SK-N-SH (cell line): ENCODE measurements around the gene GPRC5B. TPM values are rescaled to one million over a fixed set of nuclear protein-coding genes. Genes with fewer than 3 reads are reported as not detected.

Experiments used
- CTCF ChIA-PET: fragments of 300-600, 350-600 bp; formaldehyde crosslinking; extraction: SDS; loops from one replicate; lab custom pipeline; 2021; lab: Yijun Ruan, JAX
- POLR2A ChIA-PET: fragments of 350-600 bp; sonication (Branson Sonifier 250); formaldehyde crosslinking; extraction: SDS; loops from one replicate; lab custom pipeline; 2020; ENCODE audit warnings: antibody characterized with exemption, inconsistent platforms; lab: Yijun Ruan, JAX
- DNase-seq: peaks from one replicate; pipeline ENCODE4 v3.0.0; 2012
- H2AFZ ChIP-seq: fragments of 200-600 bp; sonication (generic); 2 replicates; pipeline ENCODE4 v1.8.1; 2016; ENCODE audit warnings: antibody characterized with exemption, mild to moderate bottlenecking, low read depth
- H3F3A ChIP-seq: fragments of 200-600 bp; sonication (generic); replicated peaks from 2 replicates; pipeline ENCODE3; 2016; ENCODE audit warnings: antibody characterized with exemption, mild to moderate bottlenecking; ENCODE audit not compliant: insufficient read depth
- H3K27ac ChIP-seq, 2 experiments: fragments of 200-500 bp in 1 of 2; fragments of 200-600 bp in 1 of 2; sonication (Bioruptor generic) in 1 of 2; sonication (generic), shearing (Covaris generic) in 1 of 2; 2 replicates each; pipeline versions ENCODE4 v1.5.1 to v1.6.1; 2014 to 2016; ENCODE audit warnings: low read depth in 2 of 2, inconsistent platforms in 1 of 2, low read length in 1 of 2, mild to moderate bottlenecking in 1 of 2, mixed read lengths in 1 of 2
- H3K27me3 ChIP-seq: fragments of 200-600 bp; sonication (generic), shearing (Covaris generic); 2 replicates; pipeline ENCODE4 v1.6.1; 2016; ENCODE audit warnings: mixed run types; ENCODE audit not compliant: insufficient read depth
- H3K36me3 ChIP-seq, 2 experiments: fragments of 200-500 bp in 1 of 2; fragments of 200-600 bp in 1 of 2; sonication (Bioruptor generic) in 1 of 2; sonication (generic) in 1 of 2; replicated peaks in 1 of 2; 2 replicates each; pipeline versions ENCODE3 to v1.5.1; 2014 to 2016; ENCODE audit warnings: low read length in 1 of 2, mild to moderate bottlenecking in 1 of 2; ENCODE audit not compliant: insufficient read depth in 2 of 2, control insufficient read depth in 1 of 2
- H3K4me1 ChIP-seq, 2 experiments: fragments of 200-500 bp in 1 of 2; fragments of 200-600 bp in 1 of 2; sonication (Bioruptor generic) in 1 of 2; sonication (generic), shearing (Covaris generic) in 1 of 2; 2 replicates each; pipeline versions ENCODE4 v1.5.1 to v1.6.1; 2014 to 2016; ENCODE audit warnings: low read depth in 1 of 2, low read length in 1 of 2, mixed run types in 1 of 2; ENCODE audit not compliant: insufficient read depth in 2 of 2, control insufficient read depth in 1 of 2
- H3K4me2 ChIP-seq: fragments of 200-600 bp; sonication (generic), shearing (Covaris generic); 2 replicates; pipeline ENCODE4 v1.6.1; 2017; ENCODE audit warnings: mixed run types
- H3K4me3 ChIP-seq, 2 experiments: fragments of 200-500 bp in 1 of 2; fragments of 200-600 bp in 1 of 2; sonication (Bioruptor generic) in 1 of 2; sonication (generic), shearing (Covaris generic) in 1 of 2; 2 replicates each; pipeline versions ENCODE4 v1.5.1 to v1.8.1; 2014 to 2016; ENCODE audit warnings: low read depth in 2 of 2, inconsistent platforms in 1 of 2, low read length in 1 of 2, mild to moderate bottlenecking in 1 of 2, mixed read lengths in 1 of 2, moderate library complexity in 1 of 2
- H3K79me2 ChIP-seq: fragments of 200-600 bp; sonication (generic); 2 replicates; pipeline ENCODE4 v1.8.1; 2017; ENCODE audit warnings: mild to moderate bottlenecking; ENCODE audit not compliant: insufficient read depth
- H3K9ac ChIP-seq: fragments of 200-600 bp; sonication (generic); 2 replicates; pipeline ENCODE4 v1.6.1; 2017; ENCODE audit warnings: mixed run types
- H3K9me2 ChIP-seq: fragments of 200-600 bp; sonication (generic); 2 replicates; pipeline ENCODE4 v1.6.1; 2017; ENCODE audit warnings: mixed run types
- H3K9me3 ChIP-seq: fragments of 200-600 bp; sonication (generic); 2 replicates; pipeline ENCODE4 v1.6.1; 2017; ENCODE audit warnings: mixed run types, mild to moderate bottlenecking, moderate library complexity
- H4K20me1 ChIP-seq: fragments of 200-600 bp; sonication (generic); 2 replicates; pipeline ENCODE4 v1.6.1; 2017; ENCODE audit warnings: mild to moderate bottlenecking, mixed run types; ENCODE audit not compliant: insufficient read depth
- CTCF ChIP-seq: fragments of 200-600 bp; sonication (generic); IDR thresholded peaks from 2 replicates; pipeline ENCODE4 v1.6.1; 2017; ENCODE audit warnings: antibody characterized with exemption, mild to moderate bottlenecking, moderate library complexity
- EZH2phosphoT487 ChIP-seq: fragments of 200-600 bp; sonication (generic); IDR thresholded peaks from 2 replicates; pipeline ENCODE4 v1.6.1; 2017; ENCODE audit warnings: low read depth, mixed run types, mild to moderate bottlenecking, antibody characterized with exemption, moderate library complexity, borderline replicate concordance
- JUND ChIP-seq: IDR thresholded peaks from 2 replicates; pipeline ENCODE4 v1.4.0; 2012
- MXI1 ChIP-seq: IDR thresholded peaks from 2 replicates; pipeline ENCODE4 v1.6.1; 2012; ENCODE audit warnings: mild to moderate bottlenecking, low read depth, low read length, improper control_type of control experiment
- NFIC ChIP-seq: IDR thresholded peaks from 2 replicates; pipeline ENCODE4 v1.4.0; 2012; ENCODE audit warnings: borderline replicate concordance
- NRF1 ChIP-seq: IDR thresholded peaks from 2 replicates; pipeline ENCODE4 v1.6.1; 2012; ENCODE audit warnings: low read depth, mild to moderate bottlenecking, low read length
- PBX3 ChIP-seq: IDR thresholded peaks from 2 replicates; pipeline ENCODE4; 2012
- POLR2AphosphoS5 ChIP-seq: IDR thresholded peaks from 2 replicates; pipeline ENCODE4 v1.6.1; 2012; ENCODE audit warnings: low read depth, low read length
- RAD21 ChIP-seq: IDR thresholded peaks from 2 replicates; pipeline ENCODE4 v1.6.1; 2012; ENCODE audit warnings: mild to moderate bottlenecking, low read length
- RCOR1 ChIP-seq: fragments of 150-350 bp; IDR thresholded peaks from 2 replicates; pipeline ENCODE4 v1.6.1; 2017; ENCODE audit warnings: antibody characterized with exemption, low read length
- SIN3A ChIP-seq: IDR thresholded peaks from 2 replicates; pipeline ENCODE4 v1.6.1; 2012; ENCODE audit warnings: low read depth, mild to moderate bottlenecking, low read length, moderate library complexity, borderline replicate concordance
- SMC3 ChIP-seq: IDR thresholded peaks from 2 replicates; pipeline ENCODE4 v1.6.1; 2012; ENCODE audit warnings: low read depth, low read length, improper control_type of control experiment
- TEAD4 ChIP-seq: IDR thresholded peaks from 2 replicates; pipeline ENCODE4 v1.4.0; 2012; ENCODE audit warnings: mild to moderate bottlenecking, borderline replicate concordance; ENCODE audit not compliant: insufficient read depth
- YY1 ChIP-seq: IDR thresholded peaks from 2 replicates; pipeline ENCODE4 v1.4.0; 2012; ENCODE audit warnings: low read depth, mild to moderate bottlenecking
- WGBS: methylation state at CpG from one replicate; pipeline ENCODE4 v1.1.6; 2017; ENCODE audit warnings: low lambda C conversion rate; 5-methylcytosine and 5-hydroxymethylcytosine counted together
- polyA plus RNA-seq, 3 experiments: library from polyadenylated mRNA; depleted of rRNA; stranded (reverse); fragments of >200 nt; gene quantifications; 2 replicates each; pipeline ENCODE4 v1.2.3, GENCODE V29; 2012
- TF ChIP-seq, protein P1 (sequence below): fragments of 150-350 bp; IDR thresholded peaks from 2 replicates; pipeline ENCODE4 v1.6.1; 2017; ENCODE audit warnings: antibody characterized with exemption, low read length, low read depth, borderline replicate concordance
- TF ChIP-seq, protein P2 (sequence below): IDR thresholded peaks from 2 replicates; pipeline ENCODE4 v1.4.0; 2012; ENCODE audit warnings: low read depth

The GPRC5B gene
- polyA plus RNA-seq, 1 of the 3 experiments (the other 2 are of a cell fraction), result 1.1 TPM

DNA sequence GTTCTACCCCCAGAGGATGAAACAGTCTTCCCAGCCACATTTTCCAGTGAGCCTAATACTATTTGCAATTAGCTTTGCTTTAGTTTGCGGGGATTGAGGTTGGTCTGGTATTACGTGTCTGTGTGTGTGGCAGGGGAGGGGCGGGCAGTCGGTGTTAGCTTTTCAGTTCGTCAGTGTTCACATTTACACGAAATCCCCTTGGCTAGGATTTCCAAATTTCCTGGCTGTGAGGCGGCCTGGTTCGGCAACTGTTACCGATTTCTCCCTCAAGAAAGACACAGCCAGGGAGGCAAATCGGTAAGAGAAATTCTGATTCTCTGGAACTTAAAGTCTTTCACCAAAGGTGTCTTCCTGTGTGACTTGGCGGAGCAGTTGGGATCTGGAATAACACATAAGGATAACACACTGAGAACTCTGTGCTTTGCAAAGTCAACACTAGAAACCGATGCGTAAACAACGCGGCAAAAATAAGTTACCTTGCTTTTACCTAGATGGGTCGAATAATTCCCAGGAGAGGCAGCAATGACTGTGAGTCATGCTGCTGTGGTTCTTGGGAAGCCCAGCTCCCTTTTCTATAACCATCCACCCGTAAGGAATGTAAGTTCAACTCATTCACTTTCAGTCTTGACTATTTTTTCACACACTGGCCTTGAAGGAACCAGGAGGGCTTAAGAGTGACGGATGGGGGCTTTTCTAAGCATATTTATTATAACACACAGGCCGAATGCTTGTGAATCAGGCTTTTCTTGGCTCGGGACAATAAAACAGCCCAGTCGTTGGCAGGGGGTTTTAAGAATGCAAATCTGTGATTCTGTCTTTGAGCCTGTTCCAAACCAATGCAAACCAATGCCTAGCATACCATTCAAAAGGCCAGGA, 24.2 kb downstream of the GPRC5B start (continued):
- no peak for TF ChIP-seq POLR2AphosphoS5

GRCh38 chr16:19859603-19860002, 25.0 kb downstream of the GPRC5B start:
- CTCF ChIA-PET, result no interaction called here

GRCh38 chr16:19859166-19859565, 25.5 kb downstream of the GPRC5B start:
- WGBS, result 93% methylated on average over 9 of the region's 9 CpGs
- Histone ChIP-seq H3K9me3 (no peaks in the 10 kb centered on the region), H3K4me1 (no peaks in the 10 kb centered on the region; a peak in 1 of 4 replicates), H4K20me1 (no peaks in the 10 kb centered on the region), H3K9ac (no peak overlapping the region), H3K27me3 (no peaks in the 10 kb centered on the region), H3F3A (no peaks in the 10 kb centered on the region), H3K36me3 (no peaks in the 10 kb centered on the region), H3K4me2 (no peak overlapping the region), H3K27ac (no peak overlapping the region), H3K4me3 (no peak overlapping the region), H3K9me2 (no peaks in the 10 kb centered on the region), H2AFZ (no peak overlapping the region), H3K79me2 (no peaks in the 10 kb centered on the region)
- DNase-seq, result no peak
- no peak for TF ChIP-seq PBX3
- TF ChIP-seq SMC3, result no peak
- TF ChIP-seq JUND, result no peak
- TF ChIP-seq YY1, result no peak
- TF ChIP-seq, protein P1, sequence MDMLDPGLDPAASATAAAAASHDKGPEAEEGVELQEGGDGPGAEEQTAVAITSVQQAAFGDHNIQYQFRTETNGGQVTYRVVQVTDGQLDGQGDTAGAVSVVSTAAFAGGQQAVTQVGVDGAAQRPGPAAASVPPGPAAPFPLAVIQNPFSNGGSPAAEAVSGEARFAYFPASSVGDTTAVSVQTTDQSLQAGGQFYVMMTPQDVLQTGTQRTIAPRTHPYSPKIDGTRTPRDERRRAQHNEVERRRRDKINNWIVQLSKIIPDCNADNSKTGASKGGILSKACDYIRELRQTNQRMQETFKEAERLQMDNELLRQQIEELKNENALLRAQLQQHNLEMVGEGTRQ, result no peak
- TF ChIP-seq, protein P2, sequence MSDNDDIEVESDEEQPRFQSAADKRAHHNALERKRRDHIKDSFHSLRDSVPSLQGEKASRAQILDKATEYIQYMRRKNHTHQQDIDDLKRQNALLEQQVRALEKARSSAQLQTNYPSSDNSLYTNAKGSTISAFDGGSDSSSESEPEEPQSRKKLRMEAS, result no peak
- TF ChIP-seq TEAD4, result no peak
- no peak for TF ChIP-seq SIN3A
- CTCF ChIA-PET, result no interaction called here
- POLR2A ChIA-PET, result no interaction called here

More at GRCh38 chr16:19859603-19860002, 25.0 kb downstream of the GPRC5B start:
- no peak overlapping the region for H3K9ac ChIP-seq
- no peaks in the 10 kb centered on the region for H3K4me1 ChIP-seq
- no peak overlapping the region for H2AFZ ChIP-seq
- H4K20me1 ChIP-seq, result no peaks in the 10 kb centered on the region
- no peak for DNase-seq
- H3K4me2 ChIP-seq, result no peak overlapping the region
- no peak for TF ChIP-seq RCOR1
- TF ChIP-seq MXI1, result no peak
- no peak for TF ChIP-seq EZH2phosphoT487
- no peak for TF ChIP-seq SIN3A
- TF ChIP-seq NRF1, result no peak
- TF ChIP-seq CTCF, result no peak
- TF ChIP-seq RAD21, result no peak
- no peak for TF ChIP-seq NFIC
- no peaks in the 10 kb centered on the region for H3K27me3 ChIP-seq
- H3K9me3 ChIP-seq, result no peaks in the 10 kb centered on the region
- 86% methylated on average over 4 of the region's 4 CpGs for whole genome bisulfite sequencing
- H3K4me3 ChIP-seq, result no peak overlapping the region
- H3K27ac ChIP-seq, result no peak overlapping the region
- H3K9me2 ChIP-seq, result no peaks in the 10 kb centered on the region
- no peaks in the 10 kb centered on the region for H3F3A ChIP-seq
- H3K36me3 ChIP-seq, result no peaks in the 10 kb centered on the region
- H3K79me2 ChIP-seq, result no peaks in the 10 kb centered on the region
- POLR2A ChIA-PET, result no interaction called here
